Endodermal cell (in vitro differentiated cells): ENCODE data around the gene LAP3. TPM values are rescaled to one million over a fixed set of nuclear protein-coding genes. Genes with fewer than 3 reads are reported as not detected.
A peak's percentile ranks its signal among the peaks of the same experiment; 100 is the strongest.

ENCODE experiments used
- DNase-seq: peaks from one replicate; pipeline ENCODE4 v3.0.0-alpha.2; 2017
- H3K27ac ChIP-seq: 2 replicates; pipeline ENCODE4 v1.5.1; 2013; ENCODE audit warnings: mild to moderate bottlenecking, low read depth, low read length, moderate library complexity
- H3K27me3 ChIP-seq: 2 replicates; pipeline ENCODE4 v1.6.1; 2013; ENCODE audit warnings: mild to moderate bottlenecking, low read length, moderate library complexity; ENCODE audit not compliant: insufficient read depth, control insufficient read depth, poor library complexity, severe bottlenecking
- H3K36me3 ChIP-seq: 2 replicates; pipeline ENCODE4 v1.7.0; 2013; ENCODE audit warnings: mild to moderate bottlenecking, low read length, moderate library complexity; ENCODE audit not compliant: control insufficient read depth, insufficient read depth
- H3K4me1 ChIP-seq: one replicate; pipeline ENCODE4 v1.7.0; 2013; ENCODE audit warnings: low read length; ENCODE audit not compliant: control insufficient read depth, insufficient read depth
- H3K4me3 ChIP-seq: 2 replicates; pipeline ENCODE4 v1.5.1; 2013; ENCODE audit warnings: mild to moderate bottlenecking, low read length, moderate library complexity
- H3K9ac ChIP-seq: 2 replicates; pipeline ENCODE4 v1.6.1; 2013; ENCODE audit warnings: mild to moderate bottlenecking, low read length, moderate library complexity; ENCODE audit not compliant: poor library complexity, severe bottlenecking; ENCODE audit errors: extremely low read depth
- H3K9me3 ChIP-seq: 2 replicates; pipeline ENCODE4 v1.6.1; 2013; ENCODE audit warnings: mild to moderate bottlenecking, low read length, moderate library complexity; ENCODE audit not compliant: control insufficient read depth
- H3K27ac Mint-ChIP-seq: 2 replicates; pipeline ENCODE4 v1.8.0; 2020; ENCODE audit warnings: mixed read lengths
- H3K27me3 Mint-ChIP-seq: 2 replicates; pipeline ENCODE4 v1.8.0; 2021; ENCODE audit warnings: mild to moderate bottlenecking, mixed read lengths; ENCODE audit not compliant: insufficient read depth
- H3K36me3 Mint-ChIP-seq: 2 replicates; pipeline ENCODE4 v1.8.0; 2020; ENCODE audit warnings: low read depth, mixed read lengths
- H3K4me1 Mint-ChIP-seq: 2 replicates; pipeline ENCODE4 v1.8.0; 2020; ENCODE audit warnings: mixed read lengths
- H3K4me3 Mint-ChIP-seq: 2 replicates; pipeline ENCODE4 v1.8.0; 2020; ENCODE audit warnings: mild to moderate bottlenecking, moderate library complexity, mixed read lengths
- H3K9me3 Mint-ChIP-seq: 2 replicates; pipeline ENCODE4 v1.8.0; 2020; ENCODE audit warnings: mild to moderate bottlenecking, mixed read lengths
- CTCF ChIP-seq: fragments of 200-600 bp; sonication (generic); conservative IDR thresholded peaks from 2 replicates; pipeline ENCODE4 v1.5.0; 2021; ENCODE audit warnings: antibody characterized with exemption, mild to moderate bottlenecking
- WGBS, 2 experiments: methylation state at CpG; one replicate each; pipeline versions ENCODE4 v1.1.5 to v1.1.7; 2013; ENCODE audit warnings: missing lambda C conversion rate in 2 of 2, mixed read lengths in 1 of 2; ENCODE audit not compliant: insufficient coverage in 1 of 2, insufficient read length in 1 of 2; 5-methylcytosine and 5-hydroxymethylcytosine counted together
- total RNA-seq, 2 donors: library from RNA; stranded (reverse); fragmentation: NEBNext Ultra II Directional in 1 of 2; extraction: Animal tissue kit (Norgen Biotek cat#: 25700) in 1 of 2; gene quantifications; 2 replicates in 1 of 2; 3 replicates in 1 of 2; pipeline ENCODE4 v1.2.1, GENCODE V29; 2021

Gene LAP3
- total RNA-seq, 2 donors from 2014 or later = 34.3 to 39.9 TPM

GRCh38 chr4:17599826-17600225, 22.8 kb downstream of the LAP3 start:
- no peaks in the 10 kb centered on the region for H3K9me3 Mint-ChIP-seq
- WGBS, 2 experiments = 89 to 100% methylated on average over 1 of the region's 1 CpG
- no peaks in the 10 kb centered on the region for H3K27me3 ChIP-seq

GRCh38 chr4:17605236-17605635, 28.2 kb downstream of the LAP3 start:
- Histone ChIP-seq H3K36me3 (peaks cover 61% of the 10 kb centered on the region), H3K27me3 (no peaks in the 10 kb centered on the region), H3K9me3 (no peaks in the 10 kb centered on the region), H3K4me1 (no peaks in the 10 kb centered on the region), H3K27ac (no peak overlapping the region), H3K9ac (no peak overlapping the region), H3K4me3 (no peak overlapping the region)
- H3K27ac Mint-ChIP-seq = no peak overlapping the region
- H3K4me3 Mint-ChIP-seq = no peak overlapping the region
- DNase-seq = no peak
- H3K4me1 Mint-ChIP-seq = no peaks in the 10 kb centered on the region
- 71 to 74% methylated on average over 3 of the region's 3 CpGs for WGBS, 2 experiments
- TF ChIP-seq CTCF = no peak
- H3K27me3 Mint-ChIP-seq = no peaks in the 10 kb centered on the region
- peaks cover 28% of the 10 kb centered on the region for H3K36me3 Mint-ChIP-seq
- no peaks in the 10 kb centered on the region for H3K9me3 Mint-ChIP-seq

More at GRCh38 chr4:17599826-17600225, 22.8 kb downstream of the LAP3 start:
- no peak for DNase-seq
- H3K27ac Mint-ChIP-seq = no peak overlapping the region
- Histone ChIP-seq H3K9me3 (no peaks in the 10 kb centered on the region), H3K36me3 (peaks cover 59% of the 10 kb centered on the region), H3K4me3 (no peak overlapping the region), H3K4me1 (no peaks in the 10 kb centered on the region), H3K9ac (no peak overlapping the region), H3K27ac (no peak overlapping the region)
- no peak overlapping the region for H3K4me3 Mint-ChIP-seq
- no peak for TF ChIP-seq CTCF
- no peaks in the 10 kb centered on the region for H3K4me1 Mint-ChIP-seq
- H3K36me3 Mint-ChIP-seq = peaks cover 45% of the 10 kb centered on the region
- no peaks in the 10 kb centered on the region for H3K27me3 Mint-ChIP-seq

- Histone ChIP-seq H3K36me3 (peaks cover 12% of the 10 kb centered on the region), H3K9ac (peak overlapping the region; percentile 94), H3K27me3 (no peaks in the 10 kb centered on the region), H3K9me3 (no peaks in the 10 kb centered on the region), H3K4me3 (peak overlapping the region; percentile 99), H3K4me1 (no peaks in the 10 kb centered on the region), H3K27ac (no peak overlapping the region)
- H3K9me3 Mint-ChIP-seq = no peaks in the 10 kb centered on the region
- no peaks in the 10 kb centered on the region for H3K27me3 Mint-ChIP-seq
- peak; percentile 55 for DNase-seq
- 4 to 7% methylated on average over 11 to 22 of the region's 23 CpGs for WGBS, 2 experiments
- peaks cover 11% of the 10 kb centered on the region for H3K4me1 Mint-ChIP-seq
- H3K27ac Mint-ChIP-seq = peak overlapping the region; percentile 99
- no peak for TF ChIP-seq CTCF
- peak overlapping the region; percentile 97 for H3K4me3 Mint-ChIP-seq
- H3K36me3 Mint-ChIP-seq = peaks cover 17% of the 10 kb centered on the region
Observed at GRCh38 chr4:17613761-17614415, 36.9 kb downstream of the LAP3 start.
